SW480 (cell line): ENCODE data around the gene UBAC2.
A peak's percentile ranks its signal among the peaks of the same experiment; 100 is the strongest.

Experiments
- DNase-seq: peaks from one replicate; pipeline ENCODE4 v3.0.0-alpha.2; 2016; ENCODE audit warnings: low spot score

UBAC2 gene

DNA sequence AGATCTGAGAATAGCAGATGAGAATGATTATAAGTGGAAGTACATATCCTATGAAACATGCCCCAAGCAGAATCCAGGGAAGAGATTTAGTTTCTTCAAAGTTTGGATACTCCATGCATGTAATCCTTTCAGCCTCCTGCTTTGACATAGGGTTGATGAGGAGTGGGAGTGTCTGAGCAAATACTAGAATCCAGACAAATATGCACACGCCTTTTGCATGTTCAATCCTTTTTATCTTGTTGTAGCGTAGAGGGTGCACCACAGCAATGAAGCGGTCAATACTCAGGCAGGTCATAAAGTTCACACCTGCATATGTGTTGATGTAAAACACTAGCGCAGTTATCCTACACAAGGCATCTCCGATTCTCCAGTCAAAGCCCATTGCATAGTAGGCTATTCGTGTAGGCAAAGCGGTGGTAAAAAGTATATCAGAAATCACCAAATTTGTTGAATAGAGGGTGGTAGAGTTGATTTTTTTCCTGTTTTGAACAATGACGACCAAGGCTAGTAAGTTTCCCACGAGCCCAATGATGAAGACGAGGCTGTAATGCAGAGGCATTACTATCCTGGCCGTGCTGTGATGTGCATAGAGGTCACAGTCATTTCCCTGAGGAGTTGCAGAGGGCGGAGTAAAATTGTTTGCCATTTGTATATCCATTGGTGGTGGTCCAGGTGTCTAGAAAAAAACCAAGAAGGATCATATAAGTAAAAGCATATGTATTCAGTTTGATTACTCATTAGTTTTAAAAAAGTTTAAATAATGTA, 95.0 kb downstream of the UBAC2 start:
- no peak for DNase-seq

DNA sequence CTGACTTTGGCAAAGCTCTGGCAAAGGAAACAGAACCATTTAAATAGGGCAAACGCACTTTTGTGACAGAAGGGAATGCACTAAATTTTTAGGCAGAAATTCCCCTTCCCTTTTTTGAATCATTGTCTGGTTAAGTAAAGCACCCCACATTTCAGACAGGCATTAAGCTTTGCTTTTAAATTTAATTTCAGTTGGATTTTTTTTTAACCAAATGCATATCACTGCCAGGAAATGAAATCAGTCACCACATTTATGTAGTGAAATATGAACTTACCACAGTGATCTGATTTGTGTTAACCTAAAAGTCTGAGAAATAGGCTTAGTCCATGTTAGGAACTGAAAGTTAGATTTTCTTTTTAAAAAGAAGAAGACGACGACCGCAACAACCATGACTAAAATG, 95.7 kb downstream of the UBAC2 start:
- no peak for DNase-seq

DNA sequence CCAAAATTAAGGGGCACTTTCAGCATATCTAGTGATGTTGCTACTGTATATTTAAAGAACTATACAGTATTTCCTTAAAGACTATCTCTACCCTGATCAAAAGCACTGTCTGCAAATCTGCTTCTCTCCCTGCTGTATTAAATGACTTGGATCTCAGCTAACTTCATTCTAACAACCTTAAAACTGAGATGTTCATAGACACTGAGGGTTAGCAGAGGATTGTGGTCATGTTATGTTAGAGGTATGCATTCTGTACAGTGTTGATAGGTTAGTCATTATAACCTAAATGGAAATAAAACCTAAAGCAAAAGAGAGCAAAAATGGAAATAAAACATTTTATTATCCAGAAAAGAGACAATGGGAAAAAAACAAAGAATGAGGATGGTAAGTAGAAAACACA, 96.7 kb downstream of the UBAC2 start:
- no peak for DNase-seq

DNA sequence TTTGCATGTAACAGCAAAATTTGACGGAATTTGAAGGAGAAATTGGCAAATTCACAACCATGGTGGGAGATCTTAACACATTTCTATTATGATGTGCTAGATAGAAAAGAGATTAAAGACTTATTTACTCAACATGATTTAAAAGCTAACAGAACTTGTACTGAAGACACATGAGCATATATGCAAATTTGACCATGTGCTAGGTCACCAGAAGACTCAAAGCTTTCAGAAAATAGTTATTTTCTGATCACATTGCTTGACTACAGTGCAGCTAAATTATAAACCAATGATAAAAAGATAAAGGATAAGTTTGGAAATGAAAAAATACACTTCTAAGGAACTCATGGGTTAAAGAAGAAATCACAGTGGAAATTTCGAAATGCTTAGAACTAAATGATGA, 97.4 kb downstream of the UBAC2 start:
- DNase-seq: no peak

DNA sequence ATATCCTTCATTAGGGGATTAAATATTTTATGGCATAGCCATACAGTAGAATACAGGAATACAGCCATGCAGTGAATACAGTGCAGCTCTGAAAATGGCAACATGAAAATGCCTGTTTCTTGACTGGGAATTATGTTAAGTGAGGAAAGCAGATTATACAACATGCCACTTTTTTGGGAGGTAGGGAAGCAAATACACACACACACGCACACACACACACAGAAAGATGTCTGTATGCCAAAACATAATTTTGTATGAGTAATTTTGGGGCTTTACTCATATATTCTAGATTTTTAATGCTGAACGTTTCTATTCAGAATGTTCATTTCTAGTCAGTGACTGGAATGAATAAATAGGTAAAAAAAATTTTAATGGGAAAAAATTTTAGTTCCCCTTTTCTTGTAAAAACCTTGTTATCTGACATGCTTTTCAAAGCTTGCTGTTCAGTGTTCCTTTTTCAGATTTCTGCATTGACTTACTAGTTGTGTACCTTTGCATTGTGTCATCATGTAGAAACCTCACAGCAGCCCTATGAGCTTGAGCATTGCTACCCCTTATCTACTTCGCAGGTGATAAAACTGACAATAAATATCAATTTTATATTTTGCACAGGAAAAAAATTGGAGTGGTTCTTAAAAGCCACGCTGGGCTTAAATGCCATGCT, 98.7 kb downstream of the UBAC2 start:
- DNase-seq: no peak

DNA sequence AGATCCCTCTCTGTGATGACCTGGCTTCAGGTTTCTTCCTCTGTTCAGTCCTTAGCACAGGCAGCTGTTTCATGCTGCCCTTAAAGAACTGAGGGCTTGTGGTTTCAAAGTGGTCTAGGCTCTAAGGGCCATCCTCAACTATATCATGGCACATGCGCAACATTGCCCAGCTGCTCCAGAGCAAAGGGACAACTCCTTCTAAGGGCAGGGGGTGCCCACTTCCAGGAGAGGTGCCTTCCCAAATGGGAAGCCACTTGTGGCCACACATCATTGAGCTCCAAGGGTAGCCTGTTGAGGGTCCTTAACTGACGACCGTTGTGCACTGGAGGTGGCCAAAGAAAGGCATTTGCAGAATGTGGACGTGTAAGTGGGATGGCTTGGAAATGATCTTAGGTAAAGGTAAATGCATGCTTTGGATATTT, 99.3 kb downstream of the UBAC2 start:
- DNase-seq: no peak

DNA sequence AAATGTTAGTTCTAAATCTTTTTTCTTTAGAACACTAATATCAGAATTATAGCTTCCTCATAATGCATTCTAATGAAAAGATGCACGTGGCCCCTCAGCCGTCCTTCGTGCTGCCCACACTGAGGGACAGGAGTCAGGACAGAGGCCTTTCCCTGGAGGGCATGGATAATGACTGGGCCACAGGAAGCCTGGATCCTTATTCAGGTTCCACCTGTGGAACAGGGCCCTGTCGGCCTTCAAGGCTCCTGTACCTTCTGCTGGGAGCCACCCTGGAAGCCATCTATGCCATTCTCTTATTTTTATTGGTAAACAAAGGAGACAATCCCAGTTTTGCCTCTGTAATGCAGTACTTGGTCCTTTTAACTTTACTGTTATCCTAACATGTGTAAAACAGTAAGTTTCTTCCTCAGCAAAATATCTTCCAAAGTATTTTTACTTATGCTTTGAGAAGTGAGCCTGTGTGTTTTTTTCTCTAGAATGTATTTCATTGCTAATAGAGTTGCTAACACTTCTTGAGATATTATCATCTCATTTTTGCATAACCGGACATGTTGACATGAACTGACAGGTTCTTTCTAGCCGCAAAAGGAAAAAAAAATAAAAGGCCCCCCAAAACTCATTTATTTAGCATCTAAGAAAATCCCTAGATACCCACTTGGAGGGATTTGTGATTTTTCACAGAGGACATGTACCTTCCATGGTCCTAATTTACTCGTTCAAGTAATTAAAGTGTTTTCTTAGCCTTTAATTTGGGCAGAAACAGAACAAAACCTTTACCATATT, 100.6 kb downstream of the UBAC2 start:
- DNase-seq: no peak

DNA sequence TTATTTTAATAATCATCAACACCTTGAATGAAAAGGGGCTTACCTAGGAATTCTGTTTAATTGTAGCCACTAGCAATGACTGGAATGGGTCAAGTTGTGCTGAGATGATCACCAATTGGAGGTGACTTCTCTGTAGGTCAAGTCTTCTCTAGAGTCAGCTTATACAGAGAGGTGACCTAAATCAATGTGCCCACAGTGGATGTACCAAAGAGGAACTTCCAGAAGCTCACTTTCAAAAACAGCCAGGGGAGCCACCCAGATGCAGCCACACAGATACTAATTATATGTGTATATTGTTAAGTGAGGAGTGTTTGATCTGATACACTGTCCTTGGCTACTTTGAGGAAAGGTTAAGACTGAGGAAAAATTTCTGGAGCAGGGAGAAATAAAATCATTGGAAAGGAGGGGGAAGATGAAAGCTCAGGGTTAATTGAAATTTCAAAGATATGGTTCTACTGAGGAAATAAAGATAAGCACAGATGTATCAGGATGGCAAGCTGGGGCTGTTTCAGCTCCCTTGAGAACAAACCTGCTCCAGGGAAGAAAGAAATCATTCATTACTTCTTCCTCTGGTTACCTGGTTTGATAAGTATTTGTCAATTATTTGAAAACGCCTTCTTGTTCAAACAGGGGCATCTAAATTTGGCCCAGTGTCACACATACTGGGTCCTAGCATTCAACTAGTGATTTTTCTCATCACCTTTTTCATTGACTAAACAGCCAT, 101.4 kb downstream of the UBAC2 start:
- no peak for DNase-seq

DNA sequence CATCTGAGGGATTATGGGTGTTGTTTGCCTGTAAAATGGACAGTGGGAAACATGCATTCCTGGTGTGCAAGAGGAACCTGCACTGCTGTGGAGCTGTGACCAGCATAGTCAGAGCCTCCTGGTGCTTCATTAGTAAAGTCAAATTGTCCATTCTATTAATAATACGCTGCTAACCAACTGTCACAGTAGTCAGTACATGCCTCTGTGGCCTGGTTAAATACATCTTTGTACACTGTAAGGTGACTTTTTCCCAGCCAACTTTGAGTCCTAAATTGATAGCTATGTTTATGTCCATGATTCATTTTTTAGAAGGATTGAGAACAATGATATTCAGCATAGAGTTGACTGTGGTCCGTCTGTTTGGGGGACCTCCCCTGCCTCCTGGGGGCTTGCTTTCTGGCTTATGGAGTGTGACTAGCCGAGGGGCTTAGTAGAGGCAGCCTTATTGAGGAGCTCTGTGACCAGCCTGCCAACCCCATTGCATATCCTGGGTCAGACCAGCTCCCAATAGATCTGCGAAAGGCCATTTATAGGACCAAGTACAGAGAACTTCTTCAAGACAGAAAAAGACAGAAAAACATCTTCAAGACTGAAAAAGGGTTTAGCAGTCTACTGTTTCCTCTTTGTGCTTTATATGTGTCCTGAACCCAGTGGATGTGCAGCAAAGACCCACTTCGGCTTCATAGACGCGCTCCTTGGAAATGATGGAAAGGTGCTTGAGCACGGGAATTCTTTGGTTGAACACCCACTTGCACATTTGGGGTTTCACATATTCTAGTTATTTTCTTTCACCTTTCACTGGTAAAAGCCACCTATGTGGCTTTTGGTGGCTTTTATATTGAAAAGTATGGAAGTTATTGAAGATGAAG, 102.2 kb downstream of the UBAC2 start:
- DNase-seq: no peak

DNA sequence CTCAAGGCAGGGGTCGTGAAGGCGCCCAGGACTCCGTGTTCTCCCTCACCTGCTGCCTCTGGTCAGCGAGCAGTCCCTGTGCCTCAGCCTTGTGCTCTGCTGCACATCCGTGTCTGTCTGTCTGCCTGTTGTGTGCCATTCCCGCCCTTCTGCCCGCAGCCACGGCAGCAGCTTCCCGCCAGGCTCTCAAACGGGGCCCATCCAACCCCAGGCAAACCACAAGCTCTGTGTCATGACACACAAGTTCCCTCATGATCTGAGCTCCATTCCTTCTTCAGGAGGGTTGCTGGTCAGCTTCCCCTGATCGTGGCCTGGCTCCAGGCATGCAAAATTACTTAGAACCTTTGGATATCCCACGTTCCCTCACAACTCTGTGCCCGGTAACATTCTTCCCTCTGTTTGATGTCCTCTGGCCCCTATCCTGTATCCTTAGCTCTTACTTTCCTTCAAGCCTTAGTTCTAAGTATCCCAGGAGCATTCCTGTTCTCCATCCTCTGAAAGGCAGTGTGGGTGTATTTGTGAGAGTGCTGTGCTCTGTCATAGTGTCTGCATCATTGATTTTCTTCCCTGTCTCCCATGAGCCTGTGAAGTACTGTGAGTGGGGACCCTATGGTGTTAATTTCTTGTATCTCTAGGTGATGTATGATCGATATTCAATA, 103.3 kb downstream of the UBAC2 start:
- DNase-seq: peak; percentile 58

DNA sequence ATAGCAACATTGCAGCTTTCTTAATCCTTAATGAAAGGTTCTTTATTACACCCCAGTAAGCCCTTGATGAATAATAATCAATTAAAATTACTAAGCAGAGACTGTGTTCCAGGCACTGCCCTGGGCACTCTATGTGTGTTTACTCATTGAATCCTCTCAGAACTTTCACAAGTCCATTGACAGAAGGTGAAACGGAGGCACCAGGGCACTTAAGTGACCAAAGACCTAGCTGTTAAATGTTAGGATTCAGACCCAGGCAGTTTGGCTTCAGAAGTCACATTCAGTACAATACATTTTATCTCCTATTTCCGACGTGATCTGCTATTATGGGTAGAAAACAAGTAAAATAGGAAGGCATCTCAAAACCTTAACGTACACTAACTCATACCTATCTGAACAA, 103.9 kb downstream of the UBAC2 start:
- DNase-seq: no peak

DNA sequence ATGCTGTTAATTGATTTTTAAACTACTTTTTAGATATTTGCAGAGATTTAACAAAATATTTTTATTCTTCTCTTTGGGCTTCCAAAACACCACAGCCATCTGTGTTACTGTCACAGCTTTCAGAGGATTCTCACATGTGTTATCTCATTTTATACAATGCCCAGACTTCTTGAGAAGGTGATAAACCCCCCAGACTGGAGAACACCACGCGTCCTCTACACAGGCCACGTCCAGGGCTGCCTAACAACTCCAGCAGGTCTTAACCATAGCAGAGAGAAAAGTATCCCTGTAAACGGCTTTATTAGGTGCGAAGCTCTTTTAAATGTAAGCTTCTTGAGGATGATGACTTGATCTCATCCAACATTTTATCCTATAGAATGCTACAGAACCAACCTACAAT, 104.5 kb downstream of the UBAC2 start:
- DNase-seq: no peak

DNA sequence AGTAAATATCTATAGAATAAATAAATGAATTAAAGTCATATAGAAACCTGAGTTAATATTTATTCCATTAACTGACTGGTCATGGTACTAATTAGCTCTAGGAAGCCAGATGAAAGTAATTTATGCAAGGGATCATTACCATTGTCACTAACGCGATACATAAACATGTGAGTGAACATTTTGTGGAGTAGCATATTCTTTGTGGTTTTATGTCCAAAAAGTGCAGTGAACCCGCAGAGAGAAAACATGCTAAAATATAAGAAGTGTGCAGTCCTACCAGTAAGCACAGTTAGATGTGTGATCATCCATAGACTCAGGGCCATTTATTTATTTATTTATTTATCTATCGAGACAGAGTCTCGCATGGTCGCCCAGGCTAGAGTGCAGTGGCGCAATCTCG, 104.9 kb downstream of the UBAC2 start:
- DNase-seq: no peak

DNA sequence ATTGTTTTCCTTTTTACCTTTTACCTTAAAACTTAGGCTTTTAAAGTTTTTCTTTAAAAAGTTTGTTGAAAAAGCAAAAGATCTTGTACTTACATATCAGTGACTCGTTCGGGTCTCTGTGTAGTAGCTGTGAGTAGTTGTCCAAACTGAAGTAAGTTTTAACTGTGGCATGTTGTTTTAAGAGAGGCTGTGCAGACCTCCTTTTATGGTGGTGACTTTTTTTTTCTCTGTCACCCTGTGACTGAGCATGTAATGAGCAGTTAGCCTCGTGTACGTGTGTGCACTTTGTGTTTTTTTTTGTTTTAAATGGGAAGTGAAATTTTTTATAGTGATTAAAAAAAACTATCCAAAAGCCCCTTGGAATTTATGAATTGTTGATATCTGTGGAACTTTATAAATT, 106.6 kb downstream of the UBAC2 start, which contains the start of gene GPR183:
Gene GPR183 (minus strand): TSS at position 153 of the 400 bp plus-strand sequence. CDS start 11,254 bp downstream, outside the sequence.
- peak; percentile 22 for DNase-seq

DNA sequence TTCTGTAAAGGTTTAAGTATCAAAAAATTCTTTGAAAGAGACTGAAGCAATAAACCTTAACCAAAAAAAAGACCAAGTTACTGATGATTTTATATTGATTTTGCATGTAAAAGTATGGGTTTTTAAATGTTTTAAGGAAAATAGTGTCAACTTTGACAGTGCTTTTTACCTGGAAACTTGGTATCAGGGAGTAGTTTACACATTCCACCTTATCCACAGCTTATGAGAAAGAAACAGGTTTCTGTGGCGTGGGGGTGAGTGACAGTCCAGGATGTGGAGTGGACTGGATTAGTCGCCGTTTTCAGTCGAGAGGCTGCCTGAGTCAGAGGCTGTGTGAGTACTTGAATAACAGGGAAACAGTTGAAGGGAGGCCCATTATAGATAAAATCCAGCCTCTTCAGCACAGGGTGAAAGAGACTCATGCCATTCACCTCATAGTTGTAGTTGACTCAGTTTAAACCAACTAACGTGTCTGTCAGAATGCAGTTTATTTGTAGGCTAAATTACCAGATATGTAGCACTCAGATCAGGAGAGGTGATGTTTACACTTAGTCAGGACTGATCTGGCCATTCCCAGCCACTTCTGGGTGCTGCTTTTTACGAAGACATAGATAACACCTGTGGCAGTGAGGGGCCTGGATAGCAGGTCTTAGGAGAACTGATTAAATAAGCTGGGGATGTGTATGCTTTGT, 107.1 kb downstream of the UBAC2 start:
- DNase-seq: peak; percentile 17

DNA sequence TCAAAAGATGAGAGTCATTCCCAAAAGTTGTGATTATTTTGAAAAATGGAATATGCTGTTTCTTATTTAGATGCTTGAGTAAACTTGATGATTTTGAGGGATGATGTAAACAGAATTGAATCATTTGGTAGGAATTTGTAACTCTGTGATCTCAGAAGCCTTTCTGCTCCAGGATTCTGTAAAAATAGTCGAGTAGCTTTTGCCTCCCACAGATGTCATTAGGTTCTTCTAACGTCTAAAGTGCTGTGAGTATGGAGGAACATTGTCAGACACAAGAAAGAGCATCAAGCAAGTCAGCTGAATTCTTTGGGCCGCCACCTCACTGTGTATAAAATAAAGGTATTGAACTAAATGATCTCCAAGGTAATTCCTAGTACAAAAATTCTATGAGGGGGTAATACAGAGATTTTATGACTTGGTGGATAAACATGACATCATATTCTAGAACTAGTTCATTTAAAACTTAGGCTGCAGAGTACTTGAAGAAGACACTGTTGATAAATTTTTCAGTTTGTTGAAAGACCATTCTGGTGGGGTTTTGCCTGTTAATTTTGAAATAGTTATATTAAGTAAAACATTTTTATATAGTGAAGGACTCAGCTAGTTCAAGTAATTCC, 107.9 kb downstream of the UBAC2 start:
- DNase-seq: no peak

DNA sequence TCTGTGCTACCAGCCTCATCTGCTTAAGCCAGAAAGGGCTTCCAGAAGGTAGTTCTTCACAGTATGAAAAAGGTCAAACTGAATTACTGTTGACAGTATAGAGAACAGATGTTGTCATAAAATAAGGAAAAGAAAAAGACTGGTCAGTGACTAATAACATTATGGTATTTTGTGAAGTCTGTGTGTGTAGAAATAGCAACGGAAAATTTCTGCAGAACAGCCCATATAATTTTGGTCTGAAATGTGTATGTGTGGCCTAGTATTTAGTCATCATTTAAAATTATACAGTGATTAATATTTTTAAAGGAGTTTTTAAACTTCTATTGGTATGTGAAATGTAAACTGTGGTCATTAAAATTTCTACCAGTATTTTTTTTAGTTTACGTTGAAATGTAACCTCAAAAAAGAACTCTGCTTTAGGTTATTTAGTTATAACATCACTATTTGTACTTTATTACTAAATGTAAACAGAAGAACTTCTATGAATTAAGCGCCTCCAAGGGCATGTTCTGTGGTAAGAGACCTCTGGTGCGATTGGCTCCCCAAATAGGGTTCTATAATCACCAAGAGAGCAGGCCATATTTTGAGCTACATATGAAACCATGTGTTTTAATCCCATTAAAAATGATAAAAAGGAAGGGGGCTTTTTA, 109.9 kb downstream of the UBAC2 start:
- DNase-seq: no peak

DNA sequence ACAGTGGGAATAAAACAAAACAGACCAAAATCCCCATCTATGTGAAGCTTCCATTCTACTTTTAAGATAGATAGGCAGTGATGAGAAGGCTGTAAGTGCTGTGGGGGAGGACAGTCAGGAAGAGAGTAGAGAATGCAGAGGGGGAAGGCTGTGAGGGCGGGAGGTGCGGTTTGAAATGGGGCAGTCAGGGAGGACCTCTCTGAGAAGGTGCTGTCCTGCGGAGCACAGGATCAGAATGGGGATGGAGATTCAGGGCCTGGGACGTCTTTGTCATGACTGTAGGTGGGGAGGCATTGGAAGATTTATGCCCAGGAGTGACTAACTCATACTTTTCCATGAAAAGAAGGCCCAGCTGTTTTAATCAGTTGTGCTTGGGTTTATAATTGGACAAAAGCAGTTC, 110.5 kb downstream of the UBAC2 start:
- no peak for DNase-seq
